ENCODE measurements around the gene APOBEC3B.
"Not testable (repeated sequence)": the region's sequence is repeated elsewhere in the genome, so short reads cannot be mapped to it uniquely, and the experiment has no call there.

APOBEC3B gene

GRCh38 chr22:38981992-38982927, at the start of gene APOBEC3B:
TSS of gene APOBEC3B (plus strand) at chr22:38982347. CDS start at chr22:38982454, 107 bp downstream.
- peak; percentile 61 for DNase-seq (ENCODE audit: low read depth)

DNA sequence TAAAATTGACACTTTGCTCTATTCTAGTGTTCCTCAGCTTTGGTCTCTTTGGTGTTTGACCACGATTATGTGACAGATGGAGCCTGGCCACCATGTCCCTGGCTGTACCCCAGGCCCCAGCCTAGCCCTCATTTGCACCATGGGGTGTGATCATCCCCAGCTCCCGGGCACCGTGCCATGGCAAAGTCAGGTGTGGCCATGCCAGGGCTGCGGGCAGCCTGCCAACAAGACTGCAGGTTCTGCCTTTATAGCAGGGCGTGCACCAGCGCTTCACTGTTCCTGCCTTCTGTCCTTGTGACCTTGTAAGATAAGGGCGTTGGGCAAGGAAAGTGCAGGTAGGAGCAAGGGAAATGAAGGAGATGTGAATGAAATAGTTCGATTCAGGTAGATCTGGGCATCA, 47.1 kb upstream of the APOBEC3B start:
- DNase-seq (ENCODE audit: low read depth) = no peak

GRCh38 chr22:38935616-38936015, 46.5 kb upstream of the APOBEC3B start:
- no peak for DNase-seq (ENCODE audit: low read depth)

GRCh38 chr22:38936562-38936961, 45.6 kb upstream of the APOBEC3B start:
- no peak for DNase-seq (ENCODE audit: low read depth)

DNA sequence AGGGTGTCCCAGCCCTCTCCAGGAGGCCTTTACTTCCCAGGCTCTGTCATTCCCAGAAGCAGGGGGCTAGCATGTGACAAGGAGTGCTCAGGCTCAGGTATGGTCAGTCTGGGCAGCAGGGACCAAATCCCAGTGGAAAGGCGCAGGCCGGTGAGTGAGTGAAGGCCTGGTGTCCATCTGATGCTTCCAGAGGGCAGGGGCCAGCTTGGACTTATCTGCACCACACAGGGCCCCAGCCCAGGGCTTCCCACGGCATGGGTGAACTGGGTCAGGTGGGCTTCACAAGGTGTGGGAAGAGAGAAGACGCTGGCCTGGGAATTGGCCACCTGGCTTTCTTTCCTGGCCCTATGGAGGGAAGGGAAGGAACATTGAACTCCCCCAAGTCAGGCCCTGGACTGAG, 45.1 kb upstream of the APOBEC3B start:
- no peak for DNase-seq (ENCODE audit: low read depth)

- DNase-seq (ENCODE audit: low read depth) = no peak
These were observed 44.6 kb upstream of the APOBEC3B start for GRCh38 chr22:38937541-38937940.

GRCh38 chr22:38938221-38938620, 43.9 kb upstream of the APOBEC3B start:
- DNase-seq (ENCODE audit: low read depth) = no peak

- no peak for DNase-seq (ENCODE audit: low read depth)
These were observed 43.2 kb upstream of the APOBEC3B start for GRCh38 chr22:38938925-38939324.

- no peak for DNase-seq (ENCODE audit: low read depth)
These were observed 41.2 kb upstream of the APOBEC3B start for GRCh38 chr22:38940811-38941384.

GRCh38 chr22:38941488-38941987, 40.6 kb upstream of the APOBEC3B start:
- DNase-seq (ENCODE audit: low read depth) = no peak

DNA sequence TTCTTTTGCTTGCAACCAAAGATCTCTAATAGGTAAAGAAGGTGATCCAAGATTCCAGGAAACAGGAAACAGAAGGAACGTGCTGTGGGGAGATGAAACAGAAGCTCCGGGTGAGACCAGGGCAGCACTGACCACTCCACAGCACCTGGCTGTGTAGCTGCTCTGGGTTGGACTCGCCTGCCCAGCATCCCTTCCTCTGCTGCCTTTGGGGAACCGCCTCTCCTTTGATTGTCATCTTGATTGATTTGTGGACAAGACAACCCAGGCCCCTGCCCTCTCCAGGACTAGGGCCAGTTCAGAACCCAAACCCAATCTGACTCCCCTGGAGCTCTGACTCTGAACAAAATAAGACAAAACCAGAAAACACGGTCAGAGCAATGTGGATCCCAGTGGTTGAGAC, 39.4 kb upstream of the APOBEC3B start:
- DNase-seq (ENCODE audit: low read depth) = no peak

- no peak for DNase-seq (ENCODE audit: low read depth)
These were observed 38.9 kb upstream of the APOBEC3B start for GRCh38 chr22:38943201-38943600.

DNA sequence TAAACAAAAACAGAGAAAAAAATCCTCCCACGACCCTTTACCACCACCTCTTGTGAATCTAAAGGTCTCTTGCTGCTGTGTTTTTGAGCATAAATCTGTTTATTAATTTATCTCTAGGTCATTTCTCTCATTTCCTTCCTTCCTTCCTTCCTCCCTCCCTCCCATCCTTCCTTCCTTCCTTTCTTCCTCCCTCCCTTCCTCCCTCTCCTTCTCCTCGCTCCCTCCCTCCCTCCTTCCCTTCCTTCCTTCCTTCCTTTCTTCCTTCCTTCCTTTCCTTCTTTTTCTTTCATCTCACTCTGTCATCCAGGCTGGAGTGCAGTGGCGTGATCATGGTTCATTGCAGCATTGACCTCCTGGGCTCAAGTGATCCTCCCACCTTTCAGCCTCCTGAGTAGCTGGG, 38.3 kb upstream of the APOBEC3B start:
- DNase-seq (ENCODE audit: low read depth) = no peak

DNA sequence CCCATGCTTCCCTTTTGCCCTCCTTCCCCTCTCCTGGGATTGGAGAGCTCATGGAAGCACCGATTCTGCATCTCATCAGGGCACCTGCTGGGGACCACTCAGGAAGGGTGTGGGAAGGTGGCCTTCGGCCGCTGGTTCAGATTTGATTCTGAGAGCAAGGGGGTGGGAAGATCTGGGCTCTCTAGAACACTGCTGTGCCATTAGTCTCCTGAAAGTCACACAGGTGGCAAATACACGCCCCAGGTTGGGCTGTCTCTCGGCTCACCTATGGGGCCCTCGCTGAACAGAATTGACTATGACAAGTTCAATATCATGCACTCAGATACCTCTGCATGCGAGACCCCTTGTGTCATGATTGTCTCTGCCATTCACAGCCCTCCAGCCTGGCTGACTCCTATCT, 37.5 kb upstream of the APOBEC3B start:
- DNase-seq (ENCODE audit: low read depth) = no peak

GRCh38 chr22:38945706-38946338, 36.3 kb upstream of the APOBEC3B start:
- DNase-seq (ENCODE audit: low read depth) = not testable (repeated sequence)

GRCh38 chr22:38946771-38947170, 35.4 kb upstream of the APOBEC3B start:
- DNase-seq (ENCODE audit: low read depth) = no peak

DNA sequence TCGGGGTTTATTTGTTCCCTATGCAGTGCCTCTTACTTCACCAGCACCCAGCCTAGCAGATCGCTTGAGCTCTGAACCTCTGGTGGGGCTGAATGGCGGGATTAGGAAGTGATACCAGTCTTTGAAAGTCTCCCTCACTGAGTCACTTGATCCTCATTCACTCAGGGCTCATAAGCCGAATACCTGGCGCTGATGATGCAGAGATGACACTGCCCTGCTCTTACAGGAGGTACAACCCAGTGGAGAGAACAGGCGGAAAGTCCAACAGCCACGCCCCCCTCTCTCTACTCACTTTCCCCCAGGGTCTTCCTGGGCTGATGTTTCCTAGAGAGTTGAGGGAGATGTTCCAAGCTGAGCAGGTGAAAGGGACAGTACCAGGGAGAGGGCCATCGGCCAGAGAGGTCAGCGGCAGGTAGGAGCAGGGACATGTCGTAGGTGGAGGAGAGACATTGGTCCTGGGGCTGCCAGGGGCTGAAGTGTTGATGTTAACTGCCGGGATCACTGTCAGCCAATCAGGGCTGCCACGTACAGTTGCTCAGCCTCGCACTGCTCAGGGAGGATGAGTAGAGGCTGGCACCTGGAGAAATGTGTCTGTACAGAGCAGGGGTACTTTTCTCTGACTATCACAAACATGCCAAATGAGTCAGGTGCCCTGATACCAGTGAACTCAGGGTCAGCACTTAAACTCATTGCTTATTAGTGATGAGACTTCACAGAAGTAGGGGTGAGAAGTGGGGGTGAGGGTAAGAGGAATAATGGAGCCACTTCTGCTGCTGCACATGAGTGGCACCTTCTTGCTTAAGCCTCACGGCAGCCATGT, 34.6 kb upstream of the APOBEC3B start:
- DNase-seq (ENCODE audit: low read depth) = no peak

DNA sequence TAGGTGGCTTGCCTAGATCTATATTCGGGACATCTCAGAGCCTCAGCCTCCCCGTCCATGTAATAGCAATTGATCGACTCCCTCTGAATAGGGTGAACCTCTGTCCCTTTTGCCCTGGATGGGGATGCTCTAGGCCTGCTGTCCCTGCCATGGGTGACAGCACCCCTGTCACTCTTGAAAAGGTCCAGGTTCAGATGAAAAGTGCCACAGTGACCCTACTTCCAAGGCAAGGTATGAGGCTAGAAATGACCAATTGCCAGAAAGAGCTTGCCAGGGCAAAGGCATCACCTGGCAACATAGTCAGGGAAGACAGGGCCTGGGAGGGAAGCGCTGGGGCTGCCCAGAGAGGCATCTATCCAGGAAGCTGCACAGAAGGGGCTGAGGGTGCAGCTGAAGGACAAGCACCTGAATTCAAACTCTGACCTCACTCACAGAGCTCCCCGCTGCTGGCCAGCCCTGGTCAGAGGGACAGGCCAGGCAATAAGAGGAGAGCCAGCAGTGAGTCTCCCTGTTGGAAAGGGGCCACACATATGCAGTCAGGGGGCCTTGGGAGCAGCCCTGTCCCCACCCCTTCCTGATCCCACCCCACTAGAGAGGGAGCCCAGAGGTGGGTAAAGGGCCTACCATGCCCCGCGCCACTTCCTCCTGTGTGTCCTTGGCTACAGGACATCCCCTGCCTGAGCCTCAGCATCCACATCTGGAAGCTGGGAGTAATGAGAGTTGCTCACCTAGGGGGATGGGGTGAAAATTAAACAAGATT, 33.8 kb upstream of the APOBEC3B start:
- DNase-seq (ENCODE audit: low read depth) = no peak

DNA sequence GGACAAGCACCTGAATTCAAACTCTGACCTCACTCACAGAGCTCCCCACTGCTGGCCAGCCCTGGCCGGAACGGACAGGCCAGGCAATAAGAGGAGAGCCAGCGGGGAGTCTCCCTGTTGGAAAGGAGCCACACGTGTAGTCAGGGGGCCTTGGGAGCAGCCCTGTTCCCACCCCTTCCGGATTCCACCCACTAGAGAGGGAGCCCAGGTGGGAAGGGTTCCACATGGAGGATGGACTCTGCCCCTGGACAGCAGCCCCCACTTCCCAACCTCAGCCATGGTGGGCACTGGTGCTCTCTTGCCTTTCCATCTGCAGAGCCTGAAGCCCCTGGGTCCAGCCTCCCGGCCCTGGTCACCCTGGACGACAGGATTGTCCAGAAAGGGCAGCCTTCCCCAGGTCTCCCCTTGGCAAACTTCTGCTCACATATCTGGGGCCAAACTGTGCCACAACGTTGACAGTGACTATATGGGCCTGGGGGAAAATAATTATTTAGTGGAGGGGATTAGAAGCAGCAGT, 32.2 kb upstream of the APOBEC3B start:
- no peak for DNase-seq (ENCODE audit: low read depth)

DNA sequence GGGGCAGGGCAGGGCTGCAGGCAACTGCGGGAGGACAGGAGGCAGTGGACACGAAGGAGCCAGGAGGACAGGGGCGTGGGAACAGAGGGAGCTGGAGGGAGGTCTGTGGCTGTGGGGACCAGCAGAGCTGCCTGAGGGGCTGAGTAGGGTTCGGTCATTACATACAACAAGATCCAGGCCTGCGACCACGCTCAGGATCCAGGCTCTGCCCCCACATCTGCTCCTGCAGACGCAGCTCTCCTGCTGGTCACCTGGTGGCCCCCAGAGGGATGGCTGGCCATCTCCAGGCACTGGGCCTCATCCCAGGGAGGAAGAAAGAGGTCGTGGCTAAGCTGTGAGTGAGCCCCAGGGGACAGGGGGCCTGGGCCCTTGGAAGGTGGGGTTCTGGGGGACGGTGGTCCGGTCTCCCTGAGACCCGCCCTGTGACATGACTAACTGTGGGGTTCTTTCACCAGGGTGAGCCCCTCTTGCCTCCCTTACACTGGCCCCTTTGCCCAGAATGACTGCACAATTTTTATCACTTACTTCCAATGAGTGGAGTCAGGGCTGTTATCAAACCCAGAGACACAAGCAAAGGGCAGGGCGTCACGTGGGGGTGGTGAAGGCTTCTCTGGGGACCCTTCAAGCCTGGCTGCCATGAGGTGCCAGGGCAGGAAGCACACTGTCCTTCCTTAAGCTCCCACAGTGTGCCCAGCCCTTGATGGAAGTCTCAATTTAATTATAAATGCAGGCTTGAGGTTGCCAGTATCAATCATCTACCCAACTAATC, 31.4 kb upstream of the APOBEC3B start:
- DNase-seq (ENCODE audit: low read depth) = no peak
